K562 (cell line): ENCODE data around the gene SRSF1. TPM values are rescaled to one million over a fixed set of nuclear protein-coding genes. Genes with fewer than 3 reads are reported as not detected.

Experiments
- ARID1B ChIP-seq: fragments of 450-650 bp; IDR thresholded peaks from 2 replicates; pipeline ENCODE4 v1.6.1; 2016; ENCODE audit warnings: antibody characterized with exemption, mild to moderate bottlenecking, inconsistent platforms
- CC2D1A ChIP-seq: fragments of 450-650 bp; IDR thresholded peaks from 2 replicates; pipeline ENCODE4 v1.6.1; 2017; ENCODE audit warnings: mild to moderate bottlenecking
- HDGF ChIP-seq: fragments of 450-650 bp; IDR thresholded peaks from 2 replicates; pipeline ENCODE4 v1.6.1; 2016
- JUNB ChIP-seq: fragments of 450-650 bp; formaldehyde crosslinking; conservative IDR thresholded peaks from 2 replicates; pipeline ENCODE4 v1.4.0; 2020; ENCODE audit warnings: mild to moderate bottlenecking
- MEIS2 ChIP-seq: fragments of 450-650 bp; IDR thresholded peaks from 2 replicates; pipeline ENCODE4 v1.6.1; 2014; ENCODE audit warnings: mild to moderate bottlenecking; ENCODE audit not compliant: partially characterized antibody
- NFRKB ChIP-seq: fragments of 450-650 bp; IDR thresholded peaks from 2 replicates; pipeline ENCODE4 v1.6.1; 2016; ENCODE audit warnings: low read depth
- THRAP3 ChIP-seq: fragments of 450-650 bp; IDR thresholded peaks from 2 replicates; pipeline ENCODE4 v1.6.1; 2016; ENCODE audit warnings: mild to moderate bottlenecking, inconsistent platforms, borderline replicate concordance
- ZNF263 ChIP-seq: sonication (generic); formaldehyde crosslinking; IDR thresholded peaks from 2 replicates; pipeline ENCODE4 v1.8.0; 2022; ENCODE audit warnings: mild to moderate bottlenecking, missing genetic modification reagents, borderline replicate concordance
- polyA plus RNA-seq, 8 experiments: library from polyadenylated mRNA; depleted of rRNA in 4 of 8; stranded (reverse) in 5 of 8; unstranded in 3 of 8; fragments of >200 nt; fragmentation: Nextera tagmentation in 2 of 8; fragmentation: Illumina TruSeq in 1 of 8; extraction: Ambion mirVana in 2 of 8; extraction: Trizol in 1 of 8; gene quantifications; 2 replicates each; pipeline versions ENCODE4 v1.2.1 to v1.2.3, GENCODE V29; 2011 to 2014; ENCODE audit warnings: inconsistent platforms in 1 of 8, missing spikeins in 1 of 8
- total RNA-seq, 7 experiments: library from RNA; depleted of rRNA in 6 of 7; stranded (reverse); fragments of >200 nt in 6 of 7; fragmentation: Illumina TruSeq in 2 of 7; extraction: Trizol in 2 of 7; gene quantifications; 2 replicates each; pipeline versions ENCODE4 v1.2.1 to v1.2.3, GENCODE V29; 2011 to 2021; ENCODE audit warnings: low replicate concordance in 1 of 7
- TF ChIP-seq, protein P1 (sequence below), 2 experiments: IDR thresholded peaks; 2 replicates each; pipeline ENCODE4 v1.6.1; 2011; ENCODE audit warnings: borderline replicate concordance in 1 of 2, control low read depth in 1 of 2, low read depth in 1 of 2, low read length in 1 of 2, mild to moderate bottlenecking in 1 of 2, mixed read lengths in 1 of 2, moderate library complexity in 1 of 2; ENCODE audit not compliant: insufficient read depth in 1 of 2, insufficient read length in 1 of 2, poor library complexity in 1 of 2, severe bottlenecking in 1 of 2; ENCODE audit errors: extremely low read depth in 1 of 2
- TF ChIP-seq, protein P2 (sequence below): fragments of 200-400 bp; formaldehyde crosslinking; IDR thresholded peaks from 2 replicates; pipeline ENCODE4 v1.6.1; 2017; ENCODE audit warnings: mild to moderate bottlenecking, low read depth, low read length, moderate library complexity
- TF ChIP-seq, protein P3 (sequence below): sonication (generic); formaldehyde crosslinking; IDR thresholded peaks from 2 replicates; pipeline ENCODE4 v1.8.0; 2022; ENCODE audit warnings: missing genetic modification reagents, mild to moderate bottlenecking, borderline replicate concordance
- TF ChIP-seq, protein P4 (sequence below): fragments of 250-450 bp; sonication (Bioruptor Pico); IDR thresholded peaks from 2 replicates; pipeline ENCODE4 v1.4.0; 2020
- TF ChIP-seq, protein P5 (sequence below): sonication (generic); IDR thresholded peaks from 2 replicates; pipeline ENCODE4 v1.6.1; 2016

Gene SRSF1
- total and polyA plus RNA-seq, 9 of the 15 experiments (the other 6 are each of a cell fraction or from before 2014, with no cell fraction given) = 77.8 to 559 (median 442) TPM

DNA sequence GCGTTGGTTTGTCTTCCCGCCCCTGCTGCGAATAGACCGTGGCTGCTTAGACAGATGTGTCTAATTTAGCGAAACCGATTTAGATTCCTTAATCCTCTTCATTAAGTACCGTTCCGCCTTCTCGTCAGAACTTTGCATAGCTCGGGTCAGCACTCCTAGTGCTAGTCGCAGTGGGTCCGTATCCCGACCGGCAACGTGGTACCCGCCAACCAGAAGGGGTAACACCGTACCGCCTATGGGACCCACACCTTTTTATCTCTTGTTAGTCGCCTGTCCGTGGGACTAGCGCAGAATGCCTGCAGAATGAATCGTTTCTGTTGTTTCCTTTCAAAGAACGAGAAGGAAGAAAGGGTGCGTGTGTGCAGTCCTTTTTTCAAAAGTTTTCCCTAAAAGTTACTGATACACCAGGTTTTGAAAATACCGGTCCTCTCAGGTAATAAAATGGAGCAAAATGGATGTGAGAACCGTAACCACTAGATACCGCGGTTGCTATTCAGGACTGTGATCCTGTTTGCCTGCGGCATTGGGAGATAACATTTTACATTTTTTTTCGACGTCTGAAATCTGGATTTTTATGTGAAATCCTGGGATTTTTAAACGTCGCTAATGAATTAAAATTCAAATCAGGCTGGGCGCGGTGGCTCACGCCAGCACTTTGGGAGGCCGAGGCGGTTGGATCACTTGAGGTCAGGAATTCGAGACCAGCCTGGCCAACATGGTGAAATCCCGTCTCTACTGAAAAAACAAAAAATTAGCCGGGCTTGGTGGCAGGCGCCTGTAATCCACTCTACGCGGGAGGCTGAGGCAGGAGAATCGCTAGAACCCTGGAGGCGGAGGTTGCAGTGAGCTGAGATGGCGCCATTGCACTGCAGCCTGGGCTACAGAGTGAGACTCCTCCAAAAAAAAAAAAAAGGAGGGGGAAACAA, 998 bp upstream of the SRSF1 start (continued):
- TF ChIP-seq, protein P1, sequence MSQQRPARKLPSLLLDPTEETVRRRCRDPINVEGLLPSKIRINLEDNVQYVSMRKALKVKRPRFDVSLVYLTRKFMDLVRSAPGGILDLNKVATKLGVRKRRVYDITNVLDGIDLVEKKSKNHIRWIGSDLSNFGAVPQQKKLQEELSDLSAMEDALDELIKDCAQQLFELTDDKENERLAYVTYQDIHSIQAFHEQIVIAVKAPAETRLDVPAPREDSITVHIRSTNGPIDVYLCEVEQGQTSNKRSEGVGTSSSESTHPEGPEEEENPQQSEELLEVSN (IDR thresholded peaks at IDR 0.05; ENCODE audit: borderline replicate concordance in 1 of 2, extremely low read depth in 1 of 2, insufficient read depth in 1 of 2, insufficient read length in 1 of 2, low read depth in 1 of 2, low read length in 1 of 2, poor library complexity in 1 of 2, severe bottlenecking in 1 of 2) = peak in 1 of 2 experiments; percentile 26
- TF ChIP-seq, protein P2, sequence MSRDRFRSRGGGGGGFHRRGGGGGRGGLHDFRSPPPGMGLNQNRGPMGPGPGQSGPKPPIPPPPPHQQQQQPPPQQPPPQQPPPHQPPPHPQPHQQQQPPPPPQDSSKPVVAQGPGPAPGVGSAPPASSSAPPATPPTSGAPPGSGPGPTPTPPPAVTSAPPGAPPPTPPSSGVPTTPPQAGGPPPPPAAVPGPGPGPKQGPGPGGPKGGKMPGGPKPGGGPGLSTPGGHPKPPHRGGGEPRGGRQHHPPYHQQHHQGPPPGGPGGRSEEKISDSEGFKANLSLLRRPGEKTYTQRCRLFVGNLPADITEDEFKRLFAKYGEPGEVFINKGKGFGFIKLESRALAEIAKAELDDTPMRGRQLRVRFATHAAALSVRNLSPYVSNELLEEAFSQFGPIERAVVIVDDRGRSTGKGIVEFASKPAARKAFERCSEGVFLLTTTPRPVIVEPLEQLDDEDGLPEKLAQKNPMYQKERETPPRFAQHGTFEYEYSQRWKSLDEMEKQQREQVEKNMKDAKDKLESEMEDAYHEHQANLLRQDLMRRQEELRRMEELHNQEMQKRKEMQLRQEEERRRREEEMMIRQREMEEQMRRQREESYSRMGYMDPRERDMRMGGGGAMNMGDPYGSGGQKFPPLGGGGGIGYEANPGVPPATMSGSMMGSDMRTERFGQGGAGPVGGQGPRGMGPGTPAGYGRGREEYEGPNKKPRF = 0 out of 2 replicates have a peak, but pooled peaks have one; percentile 2
- TF ChIP-seq ZNF263 (CRISPR knock-in tag) (no peak), CC2D1A (no peak), HDGF (no peak), MEIS2 (no peak), ARID1B (peak; percentile 5; the same call in 1 of the 2 replicates), NFRKB (no peak), JUNB (CRISPR knock-in tag) (no peak), THRAP3 (0 out of 2 replicates have a peak, but pooled peaks have one; percentile 24)
- TF ChIP-seq, protein P3, sequence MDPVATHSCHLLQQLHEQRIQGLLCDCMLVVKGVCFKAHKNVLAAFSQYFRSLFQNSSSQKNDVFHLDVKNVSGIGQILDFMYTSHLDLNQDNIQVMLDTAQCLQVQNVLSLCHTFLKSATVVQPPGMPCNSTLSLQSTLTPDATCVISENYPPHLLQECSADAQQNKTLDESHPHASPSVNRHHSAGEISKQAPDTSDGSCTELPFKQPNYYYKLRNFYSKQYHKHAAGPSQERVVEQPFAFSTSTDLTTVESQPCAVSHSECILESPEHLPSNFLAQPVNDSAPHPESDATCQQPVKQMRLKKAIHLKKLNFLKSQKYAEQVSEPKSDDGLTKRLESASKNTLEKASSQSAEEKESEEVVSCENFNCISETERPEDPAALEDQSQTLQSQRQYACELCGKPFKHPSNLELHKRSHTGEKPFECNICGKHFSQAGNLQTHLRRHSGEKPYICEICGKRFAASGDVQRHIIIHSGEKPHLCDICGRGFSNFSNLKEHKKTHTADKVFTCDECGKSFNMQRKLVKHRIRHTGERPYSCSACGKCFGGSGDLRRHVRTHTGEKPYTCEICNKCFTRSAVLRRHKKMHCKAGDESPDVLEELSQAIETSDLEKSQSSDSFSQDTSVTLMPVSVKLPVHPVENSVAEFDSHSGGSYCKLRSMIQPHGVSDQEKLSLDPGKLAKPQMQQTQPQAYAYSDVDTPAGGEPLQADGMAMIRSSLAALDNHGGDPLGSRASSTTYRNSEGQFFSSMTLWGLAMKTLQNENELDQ = no peak
- TF ChIP-seq, protein P4, sequence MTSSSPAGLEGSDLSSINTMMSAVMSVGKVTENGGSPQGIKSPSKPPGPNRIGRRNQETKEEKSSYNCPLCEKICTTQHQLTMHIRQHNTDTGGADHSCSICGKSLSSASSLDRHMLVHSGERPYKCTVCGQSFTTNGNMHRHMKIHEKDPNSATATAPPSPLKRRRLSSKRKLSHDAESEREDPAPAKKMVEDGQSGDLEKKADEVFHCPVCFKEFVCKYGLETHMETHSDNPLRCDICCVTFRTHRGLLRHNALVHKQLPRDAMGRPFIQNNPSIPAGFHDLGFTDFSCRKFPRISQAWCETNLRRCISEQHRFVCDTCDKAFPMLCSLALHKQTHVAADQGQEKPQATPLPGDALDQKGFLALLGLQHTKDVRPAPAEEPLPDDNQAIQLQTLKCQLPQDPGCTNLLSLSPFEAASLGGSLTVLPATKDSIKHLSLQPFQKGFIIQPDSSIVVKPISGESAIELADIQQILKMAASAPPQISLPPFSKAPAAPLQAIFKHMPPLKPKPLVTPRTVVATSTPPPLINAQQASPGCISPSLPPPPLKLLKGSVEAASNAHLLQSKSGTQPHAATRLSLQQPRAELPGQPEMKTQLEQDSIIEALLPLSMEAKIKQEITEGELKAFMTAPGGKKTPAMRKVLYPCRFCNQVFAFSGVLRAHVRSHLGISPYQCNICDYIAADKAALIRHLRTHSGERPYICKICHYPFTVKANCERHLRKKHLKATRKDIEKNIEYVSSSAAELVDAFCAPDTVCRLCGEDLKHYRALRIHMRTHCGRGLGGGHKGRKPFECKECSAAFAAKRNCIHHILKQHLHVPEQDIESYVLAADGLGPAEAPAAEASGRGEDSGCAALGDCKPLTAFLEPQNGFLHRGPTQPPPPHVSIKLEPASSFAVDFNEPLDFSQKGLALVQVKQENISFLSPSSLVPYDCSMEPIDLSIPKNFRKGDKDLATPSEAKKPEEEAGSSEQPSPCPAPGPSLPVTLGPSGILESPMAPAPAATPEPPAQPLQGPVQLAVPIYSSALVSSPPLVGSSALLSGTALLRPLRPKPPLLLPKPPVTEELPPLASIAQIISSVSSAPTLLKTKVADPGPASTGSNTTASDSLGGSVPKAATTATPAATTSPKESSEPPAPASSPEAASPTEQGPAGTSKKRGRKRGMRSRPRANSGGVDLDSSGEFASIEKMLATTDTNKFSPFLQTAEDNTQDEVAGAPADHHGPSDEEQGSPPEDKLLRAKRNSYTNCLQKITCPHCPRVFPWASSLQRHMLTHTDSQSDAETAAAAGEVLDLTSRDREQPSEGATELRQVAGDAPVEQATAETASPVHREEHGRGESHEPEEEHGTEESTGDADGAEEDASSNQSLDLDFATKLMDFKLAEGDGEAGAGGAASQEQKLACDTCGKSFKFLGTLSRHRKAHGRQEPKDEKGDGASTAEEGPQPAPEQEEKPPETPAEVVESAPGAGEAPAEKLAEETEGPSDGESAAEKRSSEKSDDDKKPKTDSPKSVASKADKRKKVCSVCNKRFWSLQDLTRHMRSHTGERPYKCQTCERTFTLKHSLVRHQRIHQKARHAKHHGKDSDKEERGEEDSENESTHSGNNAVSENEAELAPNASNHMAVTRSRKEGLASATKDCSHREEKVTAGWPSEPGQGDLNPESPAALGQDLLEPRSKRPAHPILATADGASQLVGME = no peak
- TF ChIP-seq, protein P5, sequence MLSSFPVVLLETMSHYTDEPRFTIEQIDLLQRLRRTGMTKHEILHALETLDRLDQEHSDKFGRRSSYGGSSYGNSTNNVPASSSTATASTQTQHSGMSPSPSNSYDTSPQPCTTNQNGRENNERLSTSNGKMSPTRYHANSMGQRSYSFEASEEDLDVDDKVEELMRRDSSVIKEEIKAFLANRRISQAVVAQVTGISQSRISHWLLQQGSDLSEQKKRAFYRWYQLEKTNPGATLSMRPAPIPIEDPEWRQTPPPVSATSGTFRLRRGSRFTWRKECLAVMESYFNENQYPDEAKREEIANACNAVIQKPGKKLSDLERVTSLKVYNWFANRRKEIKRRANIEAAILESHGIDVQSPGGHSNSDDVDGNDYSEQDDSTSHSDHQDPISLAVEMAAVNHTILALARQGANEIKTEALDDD = peak; percentile 65
